Choroid plexus epithelial cell (primary cell): ENCODE measurements around the gene CREG2.
"Not testable (repeated sequence)": the region's sequence is repeated elsewhere in the genome, so short reads cannot be mapped to it uniquely, and the experiment has no call there.

Experiments
- DNase-seq: peaks from one replicate; pipeline ENCODE4 v3.0.0-alpha.2; 2010; ENCODE audit warnings: low read depth
- H3K4me3 ChIP-seq: 2 replicates; pipeline ENCODE4 v1.5.1; 2011; ENCODE audit warnings: low read depth, mild to moderate bottlenecking, control low read depth, low read length, moderate library complexity
- TF ChIP-seq, protein P1 (sequence below): conservative IDR thresholded peaks from 2 replicates; pipeline ENCODE4 v1.5.1; 2011; ENCODE audit warnings: low read depth, mild to moderate bottlenecking, control low read depth, inconsistent platforms, low read length, moderate library complexity

The CREG2 gene

DNA sequence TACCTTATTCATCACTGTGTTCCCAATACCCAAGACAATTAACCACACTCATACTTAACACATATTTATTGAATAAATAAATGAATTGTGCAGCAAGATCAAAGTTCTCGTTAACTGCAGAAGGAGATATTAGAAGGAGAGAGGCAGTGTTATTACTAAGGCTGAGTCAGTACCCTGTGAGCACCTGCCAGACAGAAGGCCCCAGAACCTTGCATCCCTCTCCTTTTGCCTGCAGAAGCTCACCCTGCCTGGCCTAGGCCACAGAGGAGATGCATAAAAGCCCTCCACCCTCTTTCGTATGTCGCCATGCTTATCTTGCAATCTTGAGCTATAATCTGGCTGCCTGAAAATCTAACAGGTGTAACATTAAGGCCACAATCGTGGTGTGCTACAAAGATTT lies 58.3 kb downstream of the CREG2 start:
- DNase-seq, result no peak
- TF ChIP-seq, protein P1, sequence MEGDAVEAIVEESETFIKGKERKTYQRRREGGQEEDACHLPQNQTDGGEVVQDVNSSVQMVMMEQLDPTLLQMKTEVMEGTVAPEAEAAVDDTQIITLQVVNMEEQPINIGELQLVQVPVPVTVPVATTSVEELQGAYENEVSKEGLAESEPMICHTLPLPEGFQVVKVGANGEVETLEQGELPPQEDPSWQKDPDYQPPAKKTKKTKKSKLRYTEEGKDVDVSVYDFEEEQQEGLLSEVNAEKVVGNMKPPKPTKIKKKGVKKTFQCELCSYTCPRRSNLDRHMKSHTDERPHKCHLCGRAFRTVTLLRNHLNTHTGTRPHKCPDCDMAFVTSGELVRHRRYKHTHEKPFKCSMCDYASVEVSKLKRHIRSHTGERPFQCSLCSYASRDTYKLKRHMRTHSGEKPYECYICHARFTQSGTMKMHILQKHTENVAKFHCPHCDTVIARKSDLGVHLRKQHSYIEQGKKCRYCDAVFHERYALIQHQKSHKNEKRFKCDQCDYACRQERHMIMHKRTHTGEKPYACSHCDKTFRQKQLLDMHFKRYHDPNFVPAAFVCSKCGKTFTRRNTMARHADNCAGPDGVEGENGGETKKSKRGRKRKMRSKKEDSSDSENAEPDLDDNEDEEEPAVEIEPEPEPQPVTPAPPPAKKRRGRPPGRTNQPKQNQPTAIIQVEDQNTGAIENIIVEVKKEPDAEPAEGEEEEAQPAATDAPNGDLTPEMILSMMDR, result no peak
- no peak overlapping the region for H3K4me3 ChIP-seq

DNA sequence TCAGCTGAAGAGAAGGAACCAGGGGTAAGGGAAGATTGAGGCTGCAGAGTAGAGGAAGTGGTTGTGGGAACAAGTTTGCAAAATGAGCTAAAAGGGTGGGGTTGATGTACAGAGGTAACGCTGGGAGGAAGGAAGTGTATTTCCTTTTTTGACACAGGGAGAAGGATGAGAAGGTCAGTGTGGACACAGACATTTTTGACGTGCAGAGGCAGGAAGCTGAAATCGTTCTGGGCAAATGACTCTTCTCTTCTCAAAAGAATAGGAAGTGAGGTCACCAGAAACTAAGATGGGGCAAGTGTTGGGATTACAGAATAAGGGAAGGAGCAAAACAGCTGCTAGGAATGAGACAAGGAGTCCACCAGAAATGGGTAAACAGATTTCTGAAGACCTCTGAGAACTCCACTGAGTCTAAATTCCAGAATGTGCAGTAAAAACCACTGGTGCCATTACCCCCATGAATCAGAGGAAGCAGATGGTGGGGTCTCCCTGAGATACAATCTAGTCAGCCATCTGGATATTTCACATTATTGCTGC lies 58.8 kb downstream of the CREG2 start:
- TF ChIP-seq, protein P1, result no peak
- peak; percentile 15 for DNase-seq
- no peak overlapping the region for H3K4me3 ChIP-seq

DNA sequence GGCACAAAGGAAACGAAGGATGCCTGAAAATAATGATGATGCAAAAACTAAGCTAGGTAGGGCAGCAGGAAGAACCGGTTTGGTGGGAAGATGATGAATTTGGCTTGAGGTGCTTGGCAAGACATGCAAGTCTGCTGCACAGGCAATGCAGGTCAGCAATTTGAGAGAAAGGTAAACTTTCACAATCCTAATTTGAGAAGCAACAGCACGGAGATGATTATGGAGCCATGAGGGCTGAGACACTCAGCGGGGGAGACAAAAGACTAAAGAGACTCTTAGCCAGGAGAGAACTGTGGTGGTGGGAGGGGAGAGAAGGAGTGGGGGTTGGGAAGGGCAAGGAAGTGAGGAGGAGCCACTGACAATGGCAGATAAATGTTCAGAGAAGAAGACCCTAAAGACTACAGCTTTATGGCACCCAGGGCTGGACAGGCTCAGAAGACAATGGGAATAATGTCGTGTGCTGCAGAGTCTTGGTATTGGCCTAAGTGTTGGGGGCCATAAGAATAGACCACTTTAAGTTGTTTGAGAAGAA lies 59.4 kb downstream of the CREG2 start:
- TF ChIP-seq, protein P1, result no peak
- H3K4me3 ChIP-seq, result no peak overlapping the region
- DNase-seq, result no peak

DNA sequence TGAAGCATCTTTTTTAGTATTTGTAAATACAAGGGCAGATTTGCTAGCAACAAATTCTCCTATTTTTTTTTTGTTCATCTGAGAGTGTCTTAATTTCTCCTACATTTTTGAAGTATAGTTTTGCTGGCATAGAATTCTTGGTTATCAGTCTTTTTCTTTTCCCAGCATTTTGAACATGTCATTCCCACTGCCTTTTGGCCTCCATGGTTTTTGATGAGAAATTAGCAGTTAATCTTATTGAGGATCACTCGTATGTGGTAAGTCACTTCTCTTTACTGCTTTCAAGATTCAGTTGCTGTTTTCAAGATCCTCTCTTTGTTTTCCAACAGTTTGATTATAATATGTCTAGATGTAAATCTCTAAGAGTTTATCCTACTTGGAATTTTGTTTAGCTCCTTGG lies 61.9 kb downstream of the CREG2 start:
- DNase-seq, result no peak
- TF ChIP-seq, protein P1, result no peak
- H3K4me3 ChIP-seq, result no peak overlapping the region

DNA sequence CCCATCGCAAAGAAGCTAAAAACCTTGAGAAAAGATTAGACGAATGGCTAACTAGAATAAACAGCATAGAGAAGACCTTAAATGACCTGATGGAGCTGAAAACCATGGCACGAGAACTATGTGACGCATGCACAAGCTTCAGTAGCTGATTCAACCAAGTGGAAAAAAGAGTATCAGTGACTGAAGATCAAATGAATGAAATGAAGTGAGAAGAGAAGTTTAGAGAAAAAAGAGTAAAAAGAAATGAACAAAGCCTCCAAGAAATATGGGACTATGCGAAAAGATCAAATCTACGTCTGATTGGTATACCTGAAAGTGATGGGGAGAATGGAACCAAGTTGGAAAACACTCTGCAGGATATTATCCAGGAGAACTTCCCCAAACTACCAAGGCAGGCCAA lies 70.7 kb downstream of the CREG2 start:
- not testable (repeated sequence) for DNase-seq, H3K4me3 ChIP-seq

DNA sequence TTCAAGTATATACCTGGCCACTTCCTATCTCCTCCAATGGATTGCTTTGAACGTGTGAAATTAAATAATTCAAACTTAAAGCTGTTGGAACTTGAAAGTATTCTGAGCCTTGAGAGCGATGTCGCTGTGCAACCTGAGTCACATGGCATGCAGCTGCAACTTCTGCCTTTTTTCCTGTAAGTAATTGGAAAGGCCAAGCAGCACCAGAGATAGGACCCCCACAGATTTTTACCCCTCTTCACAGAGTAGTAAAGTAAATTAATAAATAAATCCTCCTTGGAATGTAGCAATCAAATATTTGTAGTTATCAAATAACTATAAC lies 75.6 kb downstream of the CREG2 start:
- no peak overlapping the region for H3K4me3 ChIP-seq
- TF ChIP-seq, protein P1, result no peak
- DNase-seq, result no peak

DNA sequence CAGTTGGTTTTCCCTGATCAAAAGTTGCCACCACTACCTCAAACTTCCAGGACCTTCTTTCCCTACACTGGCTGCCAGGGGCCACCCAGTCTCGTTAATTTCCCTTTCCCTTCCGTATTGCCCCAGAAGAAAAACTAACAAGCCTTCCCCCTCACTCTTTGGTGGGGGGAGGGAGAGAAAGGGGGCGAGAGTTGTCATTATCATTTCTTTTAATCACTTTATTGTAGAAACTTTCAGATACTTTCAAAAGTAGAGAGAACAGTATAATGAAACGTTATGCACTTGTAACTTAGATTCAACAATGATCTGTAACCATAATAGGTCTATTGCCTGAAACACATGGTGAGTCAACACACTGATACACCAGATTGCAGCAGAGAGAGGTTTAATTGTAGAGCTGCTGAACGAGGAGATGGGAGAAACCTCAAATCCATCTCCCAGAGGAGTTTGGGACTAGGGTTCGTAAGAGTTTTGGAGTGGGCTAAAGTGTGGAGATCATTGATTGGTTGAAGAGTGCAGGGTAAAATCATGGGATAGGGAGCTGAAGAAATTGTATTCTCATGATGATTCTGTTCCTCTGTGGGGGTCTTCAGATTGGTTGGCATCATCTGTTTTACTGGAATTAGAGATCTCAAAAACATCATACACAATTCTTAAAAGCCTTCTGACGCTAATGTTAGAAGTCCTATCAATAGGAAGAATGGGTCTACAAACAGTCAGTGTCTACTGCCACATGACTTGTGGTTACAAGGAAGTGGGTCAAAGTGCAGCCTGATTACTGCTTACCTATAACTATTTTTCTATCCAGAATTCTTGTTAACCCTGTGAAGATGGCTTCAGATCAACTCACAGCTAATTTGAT lies 76.2 kb downstream of the CREG2 start:
- TF ChIP-seq, protein P1, result no peak
- no peak overlapping the region for H3K4me3 ChIP-seq
- no peak for DNase-seq
